Hepatocyte (in vitro differentiated cells): ENCODE measurements around the gene C1orf116. TPM values are rescaled to one million over a fixed set of nuclear protein-coding genes. Genes with fewer than 3 reads are reported as not detected.

Experiments used
- DNase-seq: peaks from one replicate; pipeline ENCODE4 v3.0.0-alpha.2; 2016; ENCODE audit warnings: low spot score
- H2AFZ ChIP-seq: fragments of 200-600 bp; sonication (generic); 2 replicates; pipeline ENCODE4 v1.6.0; 2016; ENCODE audit warnings: antibody characterized with exemption, mild to moderate bottlenecking
- H3K27ac ChIP-seq: fragments of 200-600 bp; sonication (generic); 2 replicates; pipeline ENCODE4 v1.5.1; 2016; ENCODE audit warnings: mild to moderate bottlenecking
- H3K27me3 ChIP-seq: fragments of 200-600 bp; sonication (generic); 2 replicates; pipeline ENCODE4 v1.6.1; 2016
- H3K36me3 ChIP-seq: fragments of 200-600 bp; sonication (generic); replicated peaks from 2 replicates; pipeline ENCODE4 v1.5.1; 2016; ENCODE audit warnings: low read depth; ENCODE audit not compliant: insufficient read depth
- H3K4me1 ChIP-seq: fragments of 200-600 bp; sonication (generic); 2 replicates; pipeline ENCODE4 v1.5.1; 2016; ENCODE audit warnings: mild to moderate bottlenecking, moderate library complexity; ENCODE audit not compliant: insufficient read depth
- H3K4me2 ChIP-seq: fragments of 200-600 bp; sonication (generic); 2 replicates; pipeline ENCODE4 v1.6.0; 2016
- H3K4me3 ChIP-seq: fragments of 200-600 bp; sonication (generic); 2 replicates; pipeline ENCODE4 v1.5.1; 2016; ENCODE audit warnings: mild to moderate bottlenecking
- H3K79me2 ChIP-seq: fragments of 200-600 bp; sonication (generic); 2 replicates; pipeline ENCODE4 v1.6.0; 2017; ENCODE audit warnings: mild to moderate bottlenecking
- H3K9me2 ChIP-seq: fragments of 200-600 bp; sonication (generic); replicated peaks from 2 replicates; pipeline ENCODE4 v1.6.0; 2017; ENCODE audit warnings: mild to moderate bottlenecking; ENCODE audit not compliant: insufficient read depth
- H3K9me3 ChIP-seq: fragments of 200-600 bp; sonication (generic); 2 replicates; pipeline ENCODE4 v1.5.1; 2016; ENCODE audit warnings: low read depth, mild to moderate bottlenecking
- H4K20me1 ChIP-seq: fragments of 200-600 bp; sonication (generic); 2 replicates; pipeline ENCODE4 v1.6.0; 2016; ENCODE audit warnings: mild to moderate bottlenecking; ENCODE audit not compliant: insufficient read depth, poor library complexity, severe bottlenecking
- EZH2 ChIP-seq: fragments of 200-600 bp; sonication (generic); IDR thresholded peaks from 2 replicates; pipeline ENCODE4 v1.6.1; 2016; ENCODE audit warnings: antibody characterized with exemption, mild to moderate bottlenecking, borderline replicate concordance
- EZH2phosphoT487 ChIP-seq: fragments of 200-600 bp; sonication (generic); IDR thresholded peaks from one replicate; pipeline ENCODE4 v1.6.1; 2018; ENCODE audit warnings: antibody characterized with exemption, mild to moderate bottlenecking, low read depth, moderate library complexity; ENCODE audit not compliant: unreplicated experiment, severe bottlenecking
- WGBS: methylation state at CpG from one replicate; pipeline ENCODE4 v1.1.6; 2016; ENCODE audit warnings: low lambda C conversion rate; ENCODE audit errors: missing lambda C conversion rate; 5-methylcytosine and 5-hydroxymethylcytosine counted together
- polyA plus RNA-seq: library from polyadenylated mRNA; unstranded; fragments of >200 nt; fragmentation: Nextera tagmentation; extraction: Ambion mirVana; gene quantifications from 2 replicates; pipeline ENCODE4 v1.2.1, GENCODE V29; 2016
- total RNA-seq: library from RNA; depleted of rRNA; stranded (reverse); fragments of >200 nt; gene quantifications from 2 replicates; pipeline ENCODE4 v1.2.3, GENCODE V29; 2014
- TF ChIP-seq, protein P1 (sequence below): fragments of 200-600 bp; sonication (generic); IDR thresholded peaks from 2 replicates; pipeline ENCODE4 v1.5.1; 2016; ENCODE audit warnings: antibody characterized with exemption, mild to moderate bottlenecking; ENCODE audit not compliant: poor library complexity

C1orf116 gene
- total and polyA plus RNA-seq, 2 experiments from 2014 or later = 15.7 to 18.3 TPM

DNA sequence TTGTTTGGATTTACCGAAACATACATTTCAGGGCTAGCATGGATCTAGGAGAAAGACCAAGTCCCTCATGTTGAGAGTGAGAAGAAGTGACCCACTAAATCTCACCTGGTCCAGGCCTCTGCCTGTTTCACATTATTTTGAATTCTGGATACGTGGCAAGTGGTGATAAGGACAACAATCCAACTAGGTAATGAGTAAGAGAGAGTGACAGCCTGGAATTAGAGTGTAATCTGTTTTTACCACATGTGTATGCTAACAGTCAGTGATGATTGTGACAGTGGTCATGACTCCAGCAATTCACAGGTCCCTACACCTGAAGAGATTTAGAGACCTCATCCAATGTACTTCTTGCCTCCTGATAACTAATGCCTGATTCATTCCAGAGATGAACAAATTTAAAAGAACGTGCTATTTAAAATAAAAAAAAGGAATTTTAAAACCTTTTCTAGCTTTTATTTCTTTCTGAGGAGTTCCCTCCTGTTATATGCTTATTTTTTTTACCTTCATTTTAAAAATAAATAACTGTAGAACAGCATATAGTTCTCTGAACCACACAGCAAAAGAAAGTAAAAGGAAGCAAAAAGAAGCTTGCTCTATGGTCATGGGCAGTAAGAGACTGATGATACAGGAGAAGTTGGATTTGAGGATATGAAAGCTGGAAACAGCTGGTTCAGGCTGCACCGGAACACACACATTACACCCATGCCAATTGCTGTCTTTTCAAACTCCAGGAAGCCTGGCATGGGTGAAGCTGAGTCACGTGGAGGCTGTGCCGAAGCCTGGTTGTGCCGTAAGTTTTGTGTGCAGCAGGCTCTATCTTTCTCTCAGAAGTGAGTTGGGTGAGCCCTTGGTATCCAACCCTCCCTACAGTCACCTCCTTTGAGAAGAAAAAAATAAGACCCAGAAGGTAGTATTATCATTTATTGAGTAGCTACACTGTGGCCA is 14.7 kb downstream of the C1orf116 start:
- H2AFZ ChIP-seq = no peak overlapping the region

DNA sequence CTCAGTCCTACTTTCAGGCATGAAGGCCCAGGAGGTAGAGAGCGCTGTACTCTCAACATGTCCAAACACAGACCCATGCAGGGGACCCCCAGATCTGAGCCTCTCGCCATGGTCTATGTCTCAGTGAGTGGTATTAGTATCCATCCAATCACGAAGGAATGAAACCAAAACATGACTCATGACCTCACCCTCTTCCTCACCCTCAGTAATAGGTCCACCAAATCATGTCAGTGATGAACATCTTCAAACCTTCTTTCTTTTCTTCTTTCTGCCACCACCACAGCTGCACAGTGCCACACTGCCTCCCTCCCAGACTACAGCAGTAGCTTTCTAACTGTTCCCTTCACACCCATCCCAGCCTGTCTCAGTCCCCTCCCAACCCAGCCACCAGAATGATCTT is 16.8 kb downstream of the C1orf116 start:
- no peaks in the 10 kb centered on the region for H3K27me3 ChIP-seq
- TF ChIP-seq EZH2 = no peak
- no peak for TF ChIP-seq EZH2phosphoT487
- TF ChIP-seq, protein P1, sequence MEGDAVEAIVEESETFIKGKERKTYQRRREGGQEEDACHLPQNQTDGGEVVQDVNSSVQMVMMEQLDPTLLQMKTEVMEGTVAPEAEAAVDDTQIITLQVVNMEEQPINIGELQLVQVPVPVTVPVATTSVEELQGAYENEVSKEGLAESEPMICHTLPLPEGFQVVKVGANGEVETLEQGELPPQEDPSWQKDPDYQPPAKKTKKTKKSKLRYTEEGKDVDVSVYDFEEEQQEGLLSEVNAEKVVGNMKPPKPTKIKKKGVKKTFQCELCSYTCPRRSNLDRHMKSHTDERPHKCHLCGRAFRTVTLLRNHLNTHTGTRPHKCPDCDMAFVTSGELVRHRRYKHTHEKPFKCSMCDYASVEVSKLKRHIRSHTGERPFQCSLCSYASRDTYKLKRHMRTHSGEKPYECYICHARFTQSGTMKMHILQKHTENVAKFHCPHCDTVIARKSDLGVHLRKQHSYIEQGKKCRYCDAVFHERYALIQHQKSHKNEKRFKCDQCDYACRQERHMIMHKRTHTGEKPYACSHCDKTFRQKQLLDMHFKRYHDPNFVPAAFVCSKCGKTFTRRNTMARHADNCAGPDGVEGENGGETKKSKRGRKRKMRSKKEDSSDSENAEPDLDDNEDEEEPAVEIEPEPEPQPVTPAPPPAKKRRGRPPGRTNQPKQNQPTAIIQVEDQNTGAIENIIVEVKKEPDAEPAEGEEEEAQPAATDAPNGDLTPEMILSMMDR = no peak
- no peaks in the 10 kb centered on the region for H4K20me1 ChIP-seq
- no peak overlapping the region for H2AFZ ChIP-seq
- H3K36me3 ChIP-seq = no peaks in the 10 kb centered on the region
- no peak overlapping the region for H3K27ac ChIP-seq
- 91% methylated on average over 3 of the region's 3 CpGs for WGBS
- no peaks in the 10 kb centered on the region for H3K79me2 ChIP-seq
- H3K9me3 ChIP-seq = no peaks in the 10 kb centered on the region
- H3K9me2 ChIP-seq = no peaks in the 10 kb centered on the region
- peaks cover 5% of the 10 kb centered on the region for H3K4me1 ChIP-seq
- DNase-seq = no peak
- no peak overlapping the region for H3K4me3 ChIP-seq
- H3K4me2 ChIP-seq = no peak overlapping the region

More for the DNA sequence above, 14.7 kb downstream of the C1orf116 start:
- Histone ChIP-seq H3K79me2 (no peaks in the 10 kb centered on the region), H4K20me1 (no peaks in the 10 kb centered on the region), H3K36me3 (no peaks in the 10 kb centered on the region), H3K27ac (peak overlapping the region; percentile 90), H3K4me3 (no peak overlapping the region), H3K9me3 (no peaks in the 10 kb centered on the region), H3K4me2 (no peak overlapping the region), H3K27me3 (no peaks in the 10 kb centered on the region), H3K9me2 (no peaks in the 10 kb centered on the region), H3K4me1 (peaks cover 11% of the 10 kb centered on the region)
- no peak for DNase-seq
- TF ChIP-seq EZH2phosphoT487 (no peak), EZH2 (no peak)
- TF ChIP-seq, protein P1 = no peak
- WGBS = 79% methylated on average over 7 of the region's 7 CpGs

DNA sequence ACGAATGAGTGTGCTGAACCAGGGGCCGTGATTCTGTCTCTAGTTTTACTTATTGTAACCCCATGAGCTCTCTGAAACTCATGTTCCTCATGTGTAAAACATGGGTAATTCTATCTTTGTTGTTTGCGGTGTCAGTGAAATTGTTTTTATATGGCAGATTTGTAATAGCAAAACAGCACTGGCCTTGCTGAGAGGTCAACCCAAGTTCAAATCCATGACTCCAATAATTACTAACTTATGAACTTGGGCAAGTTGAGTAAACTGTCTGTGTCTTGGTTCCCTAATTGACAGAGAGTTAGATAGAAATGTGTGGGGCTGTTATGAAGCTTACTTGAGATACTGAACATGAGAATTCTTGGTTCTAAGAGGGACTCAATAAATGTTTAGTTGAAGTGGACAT is 17.8 kb downstream of the C1orf116 start:
- WGBS = 82% methylated on average over 3 of the region's 3 CpGs
- no peaks in the 10 kb centered on the region for H3K79me2 ChIP-seq

More for the DNA sequence above, 17.8 kb downstream of the C1orf116 start:
- Histone ChIP-seq H3K36me3 (no peaks in the 10 kb centered on the region), H3K9me3 (no peaks in the 10 kb centered on the region), H3K27me3 (no peaks in the 10 kb centered on the region), H3K9me2 (no peaks in the 10 kb centered on the region), H2AFZ (no peak overlapping the region), H3K27ac (no peak overlapping the region), H3K4me3 (no peak overlapping the region), H3K4me1 (peaks cover 7% of the 10 kb centered on the region), H3K4me2 (no peak overlapping the region), H4K20me1 (no peaks in the 10 kb centered on the region)
- no peak for DNase-seq
- TF ChIP-seq EZH2phosphoT487 = no peak
- TF ChIP-seq EZH2 = no peak
